ENCODE data around the gene FOXP1. TPM values are rescaled to one million over a fixed set of nuclear protein-coding genes. Genes with fewer than 3 reads are reported as not detected.

The FOXP1 gene
- total and polyA plus RNA-seq, 8 donors, result 13.4 to 74.1 (median 44.1) TPM

DNA sequence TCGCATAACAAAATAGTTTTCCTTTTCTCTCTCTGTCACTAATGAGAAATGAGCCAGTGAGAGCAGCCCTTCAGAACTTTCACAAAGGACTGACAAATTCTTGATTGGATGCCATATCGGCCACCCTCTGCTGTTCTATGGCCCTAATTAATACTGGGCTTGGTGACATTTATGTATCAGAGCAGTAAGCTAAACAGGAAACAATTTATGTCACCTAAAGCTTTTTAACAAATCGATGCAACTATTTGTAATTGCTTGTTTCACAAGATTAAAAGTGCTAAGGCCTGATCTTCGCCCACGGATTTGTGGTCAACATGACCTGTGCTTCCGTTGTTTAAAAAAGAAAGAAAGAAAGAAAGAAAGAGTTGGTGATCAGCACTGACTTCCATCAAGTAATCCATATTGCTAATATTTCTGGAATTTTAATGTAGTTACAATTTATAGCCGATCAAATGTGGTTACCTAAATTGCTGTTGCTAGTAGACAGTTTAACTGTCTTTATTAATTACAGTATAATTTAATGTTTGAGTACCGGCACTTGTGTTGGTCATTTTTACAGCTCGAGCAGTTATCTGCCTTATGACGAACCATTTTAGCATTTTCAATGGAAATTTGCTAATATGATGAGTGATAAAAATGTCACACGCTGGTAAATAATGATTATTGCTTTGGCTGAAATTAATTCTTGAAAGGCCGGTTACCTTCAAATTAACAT lies 631.3 kb downstream of the FOXP1 start:
- H3K9me3 ChIP-seq, result no peaks in the 10 kb centered on the region
- H3K36me3 ChIP-seq, result no peaks in the 10 kb centered on the region
- no peaks in the 10 kb centered on the region for H3K27me3 ChIP-seq
- whole genome bisulfite sequencing, 2 donors, result 58 to 59% methylated on average over 12 of the region's 12 CpGs
- no peak overlapping the region for H3K4me3 ChIP-seq
- no peaks in the 10 kb centered on the region for H3K4me1 ChIP-seq
- DNase-seq (no peak), FAIRE-seq (no peak), ATAC-seq (peak in 1 of 4 donors; percentile 58)
- TF ChIP-seq, protein P1, sequence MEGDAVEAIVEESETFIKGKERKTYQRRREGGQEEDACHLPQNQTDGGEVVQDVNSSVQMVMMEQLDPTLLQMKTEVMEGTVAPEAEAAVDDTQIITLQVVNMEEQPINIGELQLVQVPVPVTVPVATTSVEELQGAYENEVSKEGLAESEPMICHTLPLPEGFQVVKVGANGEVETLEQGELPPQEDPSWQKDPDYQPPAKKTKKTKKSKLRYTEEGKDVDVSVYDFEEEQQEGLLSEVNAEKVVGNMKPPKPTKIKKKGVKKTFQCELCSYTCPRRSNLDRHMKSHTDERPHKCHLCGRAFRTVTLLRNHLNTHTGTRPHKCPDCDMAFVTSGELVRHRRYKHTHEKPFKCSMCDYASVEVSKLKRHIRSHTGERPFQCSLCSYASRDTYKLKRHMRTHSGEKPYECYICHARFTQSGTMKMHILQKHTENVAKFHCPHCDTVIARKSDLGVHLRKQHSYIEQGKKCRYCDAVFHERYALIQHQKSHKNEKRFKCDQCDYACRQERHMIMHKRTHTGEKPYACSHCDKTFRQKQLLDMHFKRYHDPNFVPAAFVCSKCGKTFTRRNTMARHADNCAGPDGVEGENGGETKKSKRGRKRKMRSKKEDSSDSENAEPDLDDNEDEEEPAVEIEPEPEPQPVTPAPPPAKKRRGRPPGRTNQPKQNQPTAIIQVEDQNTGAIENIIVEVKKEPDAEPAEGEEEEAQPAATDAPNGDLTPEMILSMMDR (IDR thresholded peaks at IDR 0.05), result no peak
- no peak overlapping the region for H3K27ac ChIP-seq
- intact Hi-C loops (cut with DNase I), result no loop called here

DNA sequence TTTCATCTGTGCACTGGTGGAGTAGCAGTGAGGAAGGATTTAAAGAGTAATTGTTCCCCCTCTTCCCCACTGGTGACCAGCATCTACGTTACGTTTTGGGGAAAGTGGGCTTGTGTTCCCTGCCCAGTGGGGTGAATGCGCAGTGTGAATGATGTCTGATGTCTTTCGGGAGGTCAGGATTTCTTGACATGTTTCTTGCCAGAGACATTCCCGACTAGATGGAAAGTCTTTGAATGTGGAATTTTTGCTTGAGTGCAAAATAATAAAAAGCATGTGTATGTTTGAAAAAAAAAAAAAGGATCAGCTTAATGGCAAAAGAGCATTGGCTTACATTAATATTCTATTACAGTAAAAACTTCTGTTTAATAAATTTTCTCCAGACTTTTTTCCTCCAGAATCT lies 632.2 kb downstream of the FOXP1 start:
- DNase-seq, result no peak
- Histone ChIP-seq H3K4me1 (no peaks in the 10 kb centered on the region), H3K9me3 (no peaks in the 10 kb centered on the region), H3K4me3 (no peak overlapping the region), H3K36me3 (no peaks in the 10 kb centered on the region), H3K27ac (no peak overlapping the region), H3K27me3 (no peaks in the 10 kb centered on the region)
- ATAC-seq, result no peak
- TF ChIP-seq, protein P1 (IDR thresholded peaks at IDR 0.05), result no peak
- no peak for FAIRE-seq
- 65 to 74% methylated on average over 5 of the region's 5 CpGs for WGBS, 2 donors
- intact Hi-C loops (cut with DNase I), result no loop called here

DNA sequence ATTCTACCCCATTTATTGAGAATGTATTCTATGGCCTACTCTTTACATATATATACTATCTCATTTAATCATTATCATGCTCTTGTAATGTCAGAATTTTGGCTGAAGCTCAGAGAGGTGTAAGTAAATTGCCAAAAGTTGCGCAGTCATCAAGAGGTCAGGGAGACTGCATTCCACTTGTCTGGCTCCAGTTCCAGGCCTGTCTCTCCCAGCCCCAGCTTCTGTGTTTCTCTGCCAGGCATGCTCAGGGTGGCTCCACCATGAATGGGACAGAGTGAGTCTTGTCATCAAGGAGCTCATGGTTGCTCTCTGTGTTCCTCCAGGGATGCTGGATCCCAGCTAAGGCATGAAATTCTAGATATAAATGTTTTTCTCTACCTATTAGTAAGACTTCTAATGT lies 635.9 kb downstream of the FOXP1 start:
- intact Hi-C loops (cut with DNase I), result no loop called here

DNA sequence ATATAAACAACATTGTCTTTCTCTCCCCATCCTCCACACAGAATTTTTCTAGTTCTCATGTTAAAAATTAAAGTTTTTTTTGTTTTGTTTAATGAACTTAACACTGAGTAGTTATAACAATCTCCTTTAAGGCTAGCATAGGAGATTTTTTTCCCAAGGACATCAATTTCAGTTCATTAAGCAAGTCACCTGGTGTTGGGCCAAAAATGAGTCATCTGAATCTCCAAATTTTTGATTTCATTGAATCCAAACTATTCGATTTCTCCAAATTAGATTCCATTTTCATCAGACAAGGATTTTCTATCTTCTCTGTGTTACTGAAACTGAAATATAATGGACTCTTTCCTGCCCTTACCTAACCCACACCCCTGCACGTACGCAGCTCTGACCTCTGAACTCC lies 639.6 kb downstream of the FOXP1 start:
- no peak for DNase-seq
- ATAC-seq, result no peak
- H3K9me3 ChIP-seq, result no peaks in the 10 kb centered on the region
- H3K36me3 ChIP-seq, result no peaks in the 10 kb centered on the region
- H3K4me3 ChIP-seq, result no peak overlapping the region
- WGBS, 2 donors, result 85 to 86% methylated on average over 3 of the region's 3 CpGs
- no peaks in the 10 kb centered on the region for H3K27me3 ChIP-seq
- FAIRE-seq, result no peak
- TF ChIP-seq, protein P1 (IDR thresholded peaks at IDR 0.05), result no peak
- no peaks in the 10 kb centered on the region for H3K4me1 ChIP-seq
- intact Hi-C loops (cut with DNase I), result no loop called here
- no peak overlapping the region for H3K27ac ChIP-seq

More for the DNA sequence above, 635.9 kb downstream of the FOXP1 start:
- TF ChIP-seq, protein P1 (IDR thresholded peaks at IDR 0.05), result no peak
- H3K4me1 ChIP-seq, result no peaks in the 10 kb centered on the region
- H3K27ac ChIP-seq, result no peak overlapping the region
- H3K27me3 ChIP-seq, result no peaks in the 10 kb centered on the region
- FAIRE-seq, result no peak
- no peak for ATAC-seq
- H3K36me3 ChIP-seq, result no peaks in the 10 kb centered on the region
- no peaks in the 10 kb centered on the region for H3K9me3 ChIP-seq
- H3K4me3 ChIP-seq, result no peak overlapping the region
- WGBS, 2 donors, result 75 to 82% methylated on average over 1 of the region's 1 CpG
- DNase-seq, result no peak

DNA sequence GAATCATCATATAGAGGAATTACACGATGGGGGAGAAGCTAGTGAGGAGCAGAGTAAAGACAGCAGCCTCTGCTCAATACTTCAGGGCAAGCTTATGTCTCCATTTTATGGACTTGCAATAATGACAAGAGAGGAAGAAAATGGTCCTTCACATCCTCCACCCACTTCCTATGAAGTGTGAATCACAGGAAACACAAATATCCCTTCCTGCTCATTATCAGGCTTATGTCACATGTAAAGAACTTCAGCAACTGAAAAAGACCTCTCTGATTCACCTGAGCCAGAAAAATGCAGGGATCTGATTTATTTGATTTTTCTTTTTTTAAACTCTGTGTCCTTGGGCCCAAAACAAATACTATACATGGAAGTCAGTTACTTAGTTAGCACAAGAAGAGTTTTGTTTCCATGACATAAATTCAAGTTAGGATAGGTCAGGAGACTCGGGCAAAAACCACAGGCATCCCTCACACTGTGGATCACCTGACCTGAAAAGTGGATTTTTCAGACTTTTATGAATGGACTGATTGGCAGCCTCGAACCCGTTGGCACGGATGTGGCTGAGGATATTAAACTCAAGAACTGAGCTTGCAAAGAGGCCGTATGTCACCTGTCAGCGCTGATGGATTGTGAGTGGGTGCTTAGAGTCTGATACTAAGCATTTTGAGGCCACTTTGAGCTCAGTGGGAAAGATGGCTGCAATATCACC lies 650.3 kb downstream of the FOXP1 start:
- no peak overlapping the region for H3K27ac ChIP-seq
- ATAC-seq, result no peak
- H3K4me1 ChIP-seq, result no peaks in the 10 kb centered on the region
- TF ChIP-seq, protein P1 (IDR thresholded peaks at IDR 0.05), result no peak
- DNase-seq, result no peak
- H3K9me3 ChIP-seq, result no peaks in the 10 kb centered on the region
- H3K27me3 ChIP-seq, result no peaks in the 10 kb centered on the region
- intact Hi-C loops (cut with DNase I), result no loop called here
- 75 to 80% methylated on average over 7 of the region's 7 CpGs for WGBS, 2 donors
- H3K4me3 ChIP-seq, result no peak overlapping the region
- no peak for FAIRE-seq
- H3K36me3 ChIP-seq, result no peaks in the 10 kb centered on the region
